Large intestine (tissue), 3 donors: ENCODE data around the gene CYB5RL. TPM values are rescaled to one million over a fixed set of nuclear protein-coding genes. Genes with fewer than 3 reads are reported as not detected.

Experiments used
- DNase-seq, 2 donors: peaks; one replicate each; pipeline versions ENCODE4 v3.0.0 to v3.0.0-alpha.2; 2013
- H3K27ac ChIP-seq: one replicate; pipeline ENCODE4 v1.5.1; 2013; ENCODE audit warnings: low read length
- H3K27me3 ChIP-seq: 2 replicates; pipeline ENCODE4 v1.6.1; 2013; ENCODE audit warnings: low read length; ENCODE audit not compliant: control insufficient read depth, insufficient read depth
- H3K36me3 ChIP-seq: 2 replicates; pipeline ENCODE4 v1.6.1; 2013; ENCODE audit warnings: low read length; ENCODE audit not compliant: control insufficient read depth, insufficient read depth
- H3K4me1 ChIP-seq: one replicate; pipeline ENCODE4 v1.6.1; 2013; ENCODE audit warnings: low read length; ENCODE audit not compliant: control insufficient read depth, insufficient read depth
- H3K4me3 ChIP-seq: one replicate; pipeline ENCODE4 v1.5.1; 2013; ENCODE audit warnings: low read length
- H3K9me3 ChIP-seq: one replicate; pipeline ENCODE4 v1.6.1; 2013; ENCODE audit warnings: mild to moderate bottlenecking, low read depth, low read length, moderate library complexity; ENCODE audit not compliant: control insufficient read depth
- WGBS: methylation state at CpG from one replicate; pipeline ENCODE4 v1.1.5; 2013; ENCODE audit warnings: low lambda C conversion rate; ENCODE audit not compliant: insufficient coverage; 5-methylcytosine and 5-hydroxymethylcytosine counted together
- polyA plus RNA-seq: library from polyadenylated mRNA; unstranded; fragments of 120-200 nt; gene quantifications from one replicate; pipeline ENCODE4 v1.2.1, GENCODE V29; 2013

The CYB5RL gene
- polyA plus RNA-seq, 1 donor = 8.2 TPM

GRCh38 chr1:54227091-54227602 lies 27.3 kb upstream of the CYB5RL start:
- no CpG with 5 or more reads among the region's 8 CpGs for WGBS
- H3K36me3 ChIP-seq = peaks cover 36% of the 10 kb centered on the region
- no peaks in the 10 kb centered on the region for H3K27me3 ChIP-seq
- DNase-seq = peak; percentile 70 to 83
- H3K4me3 ChIP-seq = no peak overlapping the region
- H3K27ac ChIP-seq = peak overlapping the region; percentile 14
- peaks cover 14% of the 10 kb centered on the region for H3K4me1 ChIP-seq
- H3K9me3 ChIP-seq = peaks cover under 1% of the 10 kb centered on the region

DNA sequence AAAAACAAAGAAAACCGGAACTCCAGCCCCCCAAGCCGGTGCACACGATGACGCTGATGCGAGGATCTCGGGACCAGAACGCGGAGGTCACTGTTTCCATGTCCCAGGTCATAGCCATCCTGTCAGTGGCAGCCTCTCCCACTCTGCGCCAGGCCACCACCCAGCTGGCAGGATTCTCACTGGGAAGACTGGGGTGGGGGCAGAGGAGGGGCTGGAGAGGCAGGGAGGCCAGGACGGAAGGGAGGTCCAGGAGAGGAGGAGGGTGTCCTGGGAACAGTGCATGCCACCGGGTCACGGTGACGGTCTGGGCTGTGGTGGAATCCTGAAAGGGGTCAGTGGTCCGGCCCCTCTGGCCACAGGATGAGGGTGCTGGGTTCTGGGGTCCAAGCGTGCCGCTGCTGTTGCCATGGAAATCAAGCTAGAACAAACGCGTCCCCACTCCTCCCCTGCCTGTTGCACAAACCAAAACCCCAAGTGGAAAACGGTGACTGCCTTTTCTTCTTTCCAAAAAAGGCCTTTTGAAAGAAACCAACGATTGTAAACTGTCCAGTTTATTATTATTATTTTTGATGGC lies 26.2 kb upstream of the CYB5RL start:
- Histone ChIP-seq H3K27me3 (no peaks in the 10 kb centered on the region), H3K4me1 (peaks cover 14% of the 10 kb centered on the region), H3K4me3 (no peak overlapping the region), H3K36me3 (peaks cover 45% of the 10 kb centered on the region), H3K27ac (no peak overlapping the region), H3K9me3 (no peaks in the 10 kb centered on the region)
- no peak for DNase-seq
- no CpG with 5 or more reads among the region's 20 CpGs for WGBS

DNA sequence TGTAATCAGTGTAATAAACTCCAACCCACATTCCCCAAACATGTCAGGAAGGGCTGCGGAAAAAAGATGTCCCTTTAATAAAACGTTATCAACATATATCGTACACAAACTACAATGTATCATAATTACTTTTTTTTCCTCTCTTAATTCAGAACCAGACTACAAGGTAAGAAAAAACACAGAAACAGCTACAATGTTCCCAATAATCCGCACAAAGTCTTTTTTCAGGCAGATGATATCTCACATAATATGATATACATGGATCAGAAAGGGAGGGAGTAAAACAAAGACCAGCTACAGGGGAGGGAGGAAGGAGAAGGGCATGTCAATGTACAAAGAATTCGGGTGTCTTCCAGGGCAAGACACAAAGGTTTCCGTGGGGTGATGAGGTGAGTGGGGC lies 25.5 kb upstream of the CYB5RL start:
- DNase-seq = no peak
- Histone ChIP-seq H3K27me3 (no peaks in the 10 kb centered on the region), H3K4me1 (peaks cover 14% of the 10 kb centered on the region), H3K27ac (no peak overlapping the region), H3K9me3 (no peaks in the 10 kb centered on the region), H3K36me3 (peaks cover 49% of the 10 kb centered on the region), H3K4me3 (no peak overlapping the region)
- 100% methylated on average over 1 of the region's 6 CpGs for WGBS

DNA sequence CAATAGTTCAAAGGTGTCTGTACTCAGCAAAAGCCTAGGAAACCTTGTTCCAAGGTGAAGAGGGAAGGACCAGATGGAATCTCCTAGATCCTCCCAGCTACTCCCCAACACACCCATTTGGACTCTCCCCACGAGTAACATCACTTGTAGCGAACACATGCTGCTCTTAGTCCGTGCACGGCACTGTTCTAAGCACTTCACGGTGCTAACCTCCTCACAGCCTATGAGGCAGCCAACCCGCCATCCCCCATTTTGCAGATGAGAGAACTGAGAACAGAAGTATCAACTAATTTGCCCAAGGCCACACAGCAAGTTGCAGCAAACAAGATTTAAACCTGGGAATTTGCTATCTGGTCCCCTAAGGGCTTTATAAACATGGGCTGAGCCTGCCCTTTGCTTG lies 24.4 kb upstream of the CYB5RL start:
- Histone ChIP-seq H3K4me3 (no peak overlapping the region), H3K27ac (no peak overlapping the region), H3K36me3 (peaks cover 54% of the 10 kb centered on the region), H3K9me3 (no peaks in the 10 kb centered on the region), H3K27me3 (no peaks in the 10 kb centered on the region), H3K4me1 (peaks cover 16% of the 10 kb centered on the region)
- DNase-seq = no peak
- no CpG with 5 or more reads among the region's 6 CpGs for WGBS

DNA sequence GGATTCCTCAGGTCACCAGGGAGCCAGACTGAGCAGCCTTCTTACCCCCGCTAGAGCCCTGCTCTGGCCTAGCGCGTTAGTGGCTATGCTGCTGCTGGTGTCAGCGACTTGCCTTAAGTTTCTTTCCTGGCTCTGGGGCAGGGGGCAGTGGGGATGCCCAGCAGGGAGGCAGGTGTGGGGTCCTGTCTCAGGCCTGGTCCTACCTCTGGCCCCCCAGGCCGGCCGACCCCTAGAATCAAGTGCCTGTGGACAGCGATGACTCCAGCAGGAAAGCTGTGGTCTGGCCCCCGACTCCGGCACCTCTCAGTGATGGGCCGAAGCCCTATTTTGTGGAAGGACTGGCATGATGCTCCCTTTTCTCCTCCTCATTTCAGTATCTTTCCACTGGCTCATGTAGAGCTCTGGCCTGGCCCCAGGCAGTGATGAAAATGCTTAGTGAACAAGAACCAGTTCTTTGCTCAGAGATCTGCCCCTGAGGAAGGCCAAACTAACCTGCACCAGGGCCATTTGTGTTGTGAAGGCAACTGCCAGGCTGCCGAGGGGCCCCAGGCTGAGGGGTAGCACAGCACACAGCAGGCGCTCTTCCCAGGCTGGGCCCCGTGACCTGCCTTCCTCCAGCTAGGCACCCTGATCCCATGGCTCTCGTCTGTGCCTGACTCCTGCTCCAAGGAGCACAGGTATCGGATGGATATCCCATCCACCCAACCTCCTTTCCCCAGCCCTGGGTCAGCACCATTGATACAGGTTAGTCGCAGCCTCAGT lies 23.8 kb upstream of the CYB5RL start:
- Histone ChIP-seq H3K36me3 (peaks cover 53% of the 10 kb centered on the region), H3K4me3 (no peak overlapping the region), H3K9me3 (no peaks in the 10 kb centered on the region), H3K4me1 (peaks cover 15% of the 10 kb centered on the region), H3K27ac (no peak overlapping the region), H3K27me3 (no peaks in the 10 kb centered on the region)
- WGBS = no CpG with 5 or more reads among the region's 16 CpGs
- no peak for DNase-seq

- Histone ChIP-seq H3K36me3 (peaks cover 59% of the 10 kb centered on the region), H3K27ac (no peak overlapping the region), H3K4me3 (no peak overlapping the region), H3K9me3 (no peaks in the 10 kb centered on the region), H3K27me3 (no peaks in the 10 kb centered on the region), H3K4me1 (peaks cover 11% of the 10 kb centered on the region)
- no CpG with 5 or more reads among the region's 6 CpGs for WGBS
- no peak for DNase-seq
These were observed 22.9 kb upstream of the CYB5RL start for GRCh38 chr1:54222711-54223110.

- Histone ChIP-seq H3K4me1 (peaks cover 4% of the 10 kb centered on the region), H3K27me3 (no peaks in the 10 kb centered on the region), H3K9me3 (no peaks in the 10 kb centered on the region), H3K36me3 (peaks cover 62% of the 10 kb centered on the region), H3K4me3 (no peak overlapping the region), H3K27ac (no peak overlapping the region)
- WGBS = no CpG with 5 or more reads among the region's 7 CpGs
- no peak for DNase-seq
These were observed 22.1 kb upstream of the CYB5RL start for GRCh38 chr1:54221867-54222484.

DNA sequence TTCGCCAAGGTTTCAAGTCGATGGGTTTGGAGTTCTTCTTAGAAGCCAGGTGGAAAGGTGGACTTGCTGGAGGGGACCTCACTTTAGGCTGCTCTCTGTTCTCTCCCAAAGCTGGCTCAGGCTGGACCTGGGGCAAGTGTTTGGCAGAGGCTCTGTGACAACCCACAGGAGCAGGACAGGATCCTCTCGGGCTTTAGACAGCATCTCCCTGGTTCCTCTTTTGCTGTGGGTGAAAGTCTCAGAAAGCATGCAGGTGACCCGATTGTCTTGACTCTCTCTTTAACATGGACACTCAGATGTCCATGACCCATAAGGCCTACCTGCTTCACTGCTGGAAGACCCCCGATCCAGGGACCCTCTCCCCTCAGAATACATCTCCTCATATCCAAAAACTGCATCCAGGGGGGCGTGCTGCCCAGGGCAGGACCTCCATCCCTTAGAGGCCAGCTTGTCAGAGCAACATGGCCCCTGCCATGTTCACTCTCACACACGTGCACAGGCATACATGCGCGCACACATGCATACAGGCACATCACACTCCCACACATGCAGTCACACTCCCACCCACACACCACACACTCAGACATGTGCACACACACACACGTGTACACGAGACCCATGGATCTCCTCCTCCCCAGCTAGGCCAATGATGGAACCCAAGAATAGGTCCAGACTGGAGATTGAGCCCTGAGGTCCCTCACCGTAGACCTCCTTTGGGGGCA lies 21.4 kb upstream of the CYB5RL start:
- H3K27ac ChIP-seq = no peak overlapping the region
- no CpG with 5 or more reads among the region's 12 CpGs for WGBS

DNA sequence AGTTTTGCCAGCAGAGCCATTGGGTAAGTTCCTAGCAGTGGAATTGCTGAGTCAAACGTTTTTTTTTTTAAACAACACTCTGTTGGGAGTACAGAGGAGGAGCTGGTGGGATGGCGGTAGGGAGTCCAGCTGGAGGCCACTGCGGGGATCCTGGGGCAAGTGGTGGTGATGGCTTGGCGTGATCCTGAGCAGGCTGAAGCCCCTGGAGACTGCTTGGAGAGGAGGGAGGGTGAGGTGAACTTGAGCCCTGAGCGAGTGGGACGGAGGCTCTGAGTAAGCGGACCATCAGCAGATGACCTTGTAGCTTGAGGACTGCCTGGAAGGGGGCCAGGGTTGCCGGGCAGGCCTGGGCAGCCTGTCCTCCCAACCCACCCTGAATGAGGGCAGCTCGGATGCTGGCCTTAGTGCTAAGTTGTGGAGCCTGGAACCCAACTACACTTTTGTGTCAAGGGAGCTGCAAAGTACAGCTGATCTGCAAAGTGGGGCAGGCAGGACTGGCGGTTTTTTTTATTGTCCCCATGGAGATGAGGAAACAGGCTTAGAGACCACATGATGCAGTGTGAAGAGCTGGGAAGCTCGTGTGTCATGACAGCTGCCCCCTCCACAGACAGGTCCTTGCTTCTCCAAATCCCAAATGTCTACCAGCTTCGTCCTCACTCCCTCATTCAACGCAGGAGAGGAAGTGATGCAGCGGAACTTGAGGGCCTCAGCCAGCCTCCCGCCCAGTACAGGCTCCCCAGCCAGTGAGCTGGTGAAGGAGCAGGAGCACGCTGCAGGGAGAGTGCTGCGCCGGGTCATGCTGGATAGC lies 20.4 kb upstream of the CYB5RL start:
- Histone ChIP-seq H3K27me3 (no peaks in the 10 kb centered on the region), H3K9me3 (no peaks in the 10 kb centered on the region), H3K4me1 (peaks cover 4% of the 10 kb centered on the region), H3K36me3 (peaks cover 73% of the 10 kb centered on the region), H3K27ac (no peak overlapping the region), H3K4me3 (no peak overlapping the region)
- no peak for DNase-seq
- WGBS = 20% methylated on average over 1 of the region's 18 CpGs

More for the DNA sequence above, 21.4 kb upstream of the CYB5RL start:
- H3K4me3 ChIP-seq = no peak overlapping the region
- no peaks in the 10 kb centered on the region for H3K27me3 ChIP-seq
- DNase-seq = no peak
- peaks cover 69% of the 10 kb centered on the region for H3K36me3 ChIP-seq
- H3K9me3 ChIP-seq = no peaks in the 10 kb centered on the region
- peaks cover 4% of the 10 kb centered on the region for H3K4me1 ChIP-seq

DNA sequence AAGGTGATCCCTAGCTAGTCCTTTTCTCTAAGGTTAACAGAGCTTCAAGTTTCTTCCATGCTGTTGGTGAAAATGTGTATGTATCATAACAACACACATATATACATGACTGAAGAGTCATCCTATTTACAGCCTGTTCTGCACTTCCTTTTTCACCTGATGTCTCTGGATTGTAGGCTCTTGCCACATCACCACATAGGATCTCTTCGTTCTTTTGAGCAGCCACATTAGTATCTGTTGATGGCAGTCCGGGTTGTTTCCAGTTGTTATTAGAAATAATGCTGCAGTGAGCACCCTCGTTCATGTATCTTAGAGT lies 19.8 kb upstream of the CYB5RL start:
- Histone ChIP-seq H3K9me3 (no peaks in the 10 kb centered on the region), H3K27me3 (no peaks in the 10 kb centered on the region), H3K4me3 (no peak overlapping the region), H3K4me1 (peaks cover 4% of the 10 kb centered on the region), H3K36me3 (peaks cover 75% of the 10 kb centered on the region), H3K27ac (no peak overlapping the region)
- 80% methylated on average over 1 of the region's 3 CpGs for WGBS
- DNase-seq = no peak
